KMS-11 (cell line): ENCODE measurements around the gene NRG2.

Source experiments
- H2AFZ ChIP-seq: fragments of 200-600 bp; sonication (generic); 2 replicates; pipeline ENCODE4 v1.6.1; 2016; ENCODE audit warnings: antibody characterized with exemption, mixed run types, low read depth
- H3K27ac ChIP-seq: fragments of 200-600 bp; sonication (generic); 2 replicates; pipeline ENCODE4 v1.6.1; 2016; ENCODE audit warnings: mild to moderate bottlenecking, mixed run types
- H3K27me3 ChIP-seq: fragments of 200-600 bp; sonication (generic); 2 replicates; pipeline ENCODE4 v1.6.1; 2017; ENCODE audit warnings: mild to moderate bottlenecking, low read depth, mixed run types, moderate library complexity; ENCODE audit not compliant: insufficient read depth
- H3K36me3 ChIP-seq: fragments of 200-600 bp; sonication (generic); 2 replicates; pipeline ENCODE4 v1.6.1; 2017; ENCODE audit warnings: mild to moderate bottlenecking, mixed run types; ENCODE audit not compliant: insufficient read depth
- H3K4me1 ChIP-seq: fragments of 200-600 bp; sonication (generic); 2 replicates; pipeline ENCODE4 v1.6.1; 2016; ENCODE audit warnings: mild to moderate bottlenecking, low read depth, mixed run types; ENCODE audit not compliant: poor library complexity, severe bottlenecking
- H3K4me2 ChIP-seq: fragments of 200-600 bp; sonication (generic); 2 replicates; pipeline ENCODE4 v1.7.0; 2016; ENCODE audit warnings: mild to moderate bottlenecking, mixed run types
- H3K4me3 ChIP-seq: fragments of 200-600 bp; sonication (generic); IDR thresholded peaks from 2 replicates; pipeline ENCODE4 v1.6.1; 2017; ENCODE audit warnings: low read depth, low read length, mixed read lengths; ENCODE audit not compliant: insufficient read depth
- H3K79me2 ChIP-seq: fragments of 200-600 bp; sonication (generic); 2 replicates; pipeline ENCODE4 v1.6.1; 2016; ENCODE audit warnings: low read depth, mixed run types; ENCODE audit not compliant: insufficient read depth
- H3K9ac ChIP-seq: fragments of 200-600 bp; sonication (generic); 2 replicates; pipeline ENCODE4 v1.6.1; 2016; ENCODE audit warnings: mild to moderate bottlenecking, mixed run types
- H4K20me1 ChIP-seq: fragments of 200-600 bp; sonication (generic); 2 replicates; pipeline ENCODE4 v1.6.1; 2016; ENCODE audit warnings: mild to moderate bottlenecking, mixed run types; ENCODE audit not compliant: insufficient read depth
- TF ChIP-seq, protein P1 (sequence below): fragments of 200-600 bp; sonication (generic); conservative IDR thresholded peaks from 2 replicates; pipeline ENCODE4 v1.6.1; 2017; ENCODE audit warnings: low read depth, mild to moderate bottlenecking, antibody characterized with exemption, low read length, moderate library complexity, mixed read lengths

Gene NRG2

DNA sequence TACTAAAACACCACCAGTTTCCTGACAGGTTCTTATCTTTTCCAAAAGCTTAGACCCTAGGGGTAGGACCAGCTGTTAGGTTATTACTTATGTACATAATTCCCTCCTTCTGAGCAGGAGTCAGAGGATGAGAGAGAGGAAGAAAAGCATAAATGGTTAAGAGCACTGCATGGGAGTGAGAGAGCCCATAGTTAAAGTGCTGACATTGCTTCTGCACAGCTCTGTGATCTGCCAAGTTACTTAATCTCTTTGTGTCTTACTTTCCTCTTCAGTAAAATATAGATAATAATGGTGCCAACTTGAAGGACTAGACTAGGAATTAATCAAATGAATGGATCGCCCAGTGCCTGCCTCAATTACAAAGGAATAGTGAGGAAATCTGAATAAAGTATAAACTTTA lies 66.4 kb downstream of the NRG2 start:
- no peak overlapping the region for H2AFZ ChIP-seq
- H3K27ac ChIP-seq, result no peak overlapping the region
- H3K79me2 ChIP-seq, result no peaks in the 10 kb centered on the region; the same call in 1 of the 2 replicates
- H3K9ac ChIP-seq, result no peak overlapping the region
- H3K36me3 ChIP-seq, result no peaks in the 10 kb centered on the region
- H4K20me1 ChIP-seq, result no peaks in the 10 kb centered on the region
- TF ChIP-seq, protein P1, sequence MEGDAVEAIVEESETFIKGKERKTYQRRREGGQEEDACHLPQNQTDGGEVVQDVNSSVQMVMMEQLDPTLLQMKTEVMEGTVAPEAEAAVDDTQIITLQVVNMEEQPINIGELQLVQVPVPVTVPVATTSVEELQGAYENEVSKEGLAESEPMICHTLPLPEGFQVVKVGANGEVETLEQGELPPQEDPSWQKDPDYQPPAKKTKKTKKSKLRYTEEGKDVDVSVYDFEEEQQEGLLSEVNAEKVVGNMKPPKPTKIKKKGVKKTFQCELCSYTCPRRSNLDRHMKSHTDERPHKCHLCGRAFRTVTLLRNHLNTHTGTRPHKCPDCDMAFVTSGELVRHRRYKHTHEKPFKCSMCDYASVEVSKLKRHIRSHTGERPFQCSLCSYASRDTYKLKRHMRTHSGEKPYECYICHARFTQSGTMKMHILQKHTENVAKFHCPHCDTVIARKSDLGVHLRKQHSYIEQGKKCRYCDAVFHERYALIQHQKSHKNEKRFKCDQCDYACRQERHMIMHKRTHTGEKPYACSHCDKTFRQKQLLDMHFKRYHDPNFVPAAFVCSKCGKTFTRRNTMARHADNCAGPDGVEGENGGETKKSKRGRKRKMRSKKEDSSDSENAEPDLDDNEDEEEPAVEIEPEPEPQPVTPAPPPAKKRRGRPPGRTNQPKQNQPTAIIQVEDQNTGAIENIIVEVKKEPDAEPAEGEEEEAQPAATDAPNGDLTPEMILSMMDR, result no peak
- H3K4me2 ChIP-seq, result no peak overlapping the region
- H3K4me3 ChIP-seq, result no peak overlapping the region
- no peaks in the 10 kb centered on the region for H3K27me3 ChIP-seq
- H3K4me1 ChIP-seq, result no peaks in the 10 kb centered on the region

DNA sequence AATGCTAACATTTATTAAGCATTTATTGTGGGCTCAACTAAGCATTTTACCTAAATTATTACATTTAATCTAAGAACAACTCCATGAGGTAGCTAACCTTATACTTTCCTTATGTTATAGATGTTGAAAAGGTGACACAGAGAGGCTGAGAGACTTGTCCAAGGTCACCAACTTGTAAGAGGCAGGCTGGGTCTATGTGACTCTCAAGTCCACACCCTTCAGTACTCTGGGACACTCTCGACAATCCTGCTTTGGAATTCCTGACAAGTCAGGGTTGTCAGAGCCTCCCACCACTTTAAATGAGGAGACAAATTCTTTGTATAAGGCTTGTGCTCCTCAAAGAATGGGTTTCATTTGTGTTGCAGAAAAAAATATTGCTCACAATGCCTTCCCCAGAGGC lies 67.2 kb downstream of the NRG2 start:
- Histone ChIP-seq H3K36me3 (no peaks in the 10 kb centered on the region), H2AFZ (no peak overlapping the region), H3K4me2 (no peak overlapping the region), H4K20me1 (no peaks in the 10 kb centered on the region), H3K27me3 (no peaks in the 10 kb centered on the region), H3K27ac (no peak overlapping the region), H3K4me3 (no peak overlapping the region), H3K9ac (no peak overlapping the region), H3K79me2 (no peaks in the 10 kb centered on the region; the same call in 1 of the 2 replicates), H3K4me1 (no peaks in the 10 kb centered on the region)
- TF ChIP-seq, protein P1, result no peak

DNA sequence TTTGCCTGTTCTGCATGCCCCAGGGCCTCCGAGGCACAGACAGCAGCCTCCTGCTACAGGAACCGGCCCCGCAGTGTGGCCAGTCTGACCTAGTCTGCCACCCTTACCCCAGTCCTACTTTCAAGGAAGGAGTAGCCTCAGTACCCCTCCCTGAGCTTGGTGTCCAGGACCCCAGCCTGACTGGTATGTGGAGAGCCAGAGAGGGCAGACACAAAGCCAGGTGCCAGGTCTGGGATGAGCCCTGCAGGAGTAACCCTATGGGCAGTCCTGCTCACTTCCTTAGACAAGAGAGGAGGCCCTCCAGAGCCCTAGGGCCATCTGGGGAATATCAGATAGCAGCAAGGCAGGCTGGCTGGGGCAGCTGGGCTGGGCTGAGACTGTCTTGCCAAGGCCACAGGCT lies 67.8 kb downstream of the NRG2 start:
- Histone ChIP-seq H3K4me1 (no peaks in the 10 kb centered on the region), H3K9ac (no peak overlapping the region), H4K20me1 (no peaks in the 10 kb centered on the region), H2AFZ (no peak overlapping the region), H3K79me2 (no peaks in the 10 kb centered on the region; the same call in 1 of the 2 replicates), H3K4me2 (no peak overlapping the region), H3K4me3 (no peak overlapping the region), H3K36me3 (no peaks in the 10 kb centered on the region), H3K27me3 (no peaks in the 10 kb centered on the region), H3K27ac (no peak overlapping the region)
- TF ChIP-seq, protein P1, result no peak

DNA sequence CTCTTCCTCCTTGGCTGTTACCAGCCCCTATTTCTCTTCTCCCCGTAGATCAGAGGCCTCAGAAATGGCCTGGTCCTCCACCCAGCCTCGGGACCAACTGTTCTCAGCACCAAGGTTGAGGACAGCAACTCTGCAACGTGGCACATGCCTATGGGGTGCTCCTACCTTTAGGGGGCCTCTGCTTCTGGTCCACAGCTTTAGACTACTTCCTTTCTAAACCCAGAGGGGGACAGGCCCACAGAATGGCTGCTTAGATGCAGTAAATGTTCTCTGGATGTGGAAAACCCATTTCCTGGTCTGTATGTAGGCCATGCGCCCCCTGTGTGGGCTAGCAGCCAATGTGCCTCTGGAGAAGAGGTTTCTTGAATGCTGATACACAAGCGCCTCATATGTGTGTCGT lies 68.4 kb downstream of the NRG2 start:
- H3K4me2 ChIP-seq, result no peak overlapping the region
- peaks cover under 1% of the 10 kb centered on the region for H3K4me1 ChIP-seq
- no peak overlapping the region for H3K27ac ChIP-seq
- no peaks in the 10 kb centered on the region for H3K36me3 ChIP-seq
- no peak overlapping the region for H2AFZ ChIP-seq
- H3K9ac ChIP-seq, result no peak overlapping the region
- H4K20me1 ChIP-seq, result no peaks in the 10 kb centered on the region
- no peaks in the 10 kb centered on the region for H3K27me3 ChIP-seq
- TF ChIP-seq, protein P1, result no peak
- H3K79me2 ChIP-seq, result no peaks in the 10 kb centered on the region; the same call in 1 of the 2 replicates
- H3K4me3 ChIP-seq, result no peak overlapping the region
